HG02763 (cell line): ENCODE results near the gene SLC16A7.

Source experiments
- ATAC-seq: cut with Tn5 transposase; IDR thresholded peaks from one replicate; pipeline ENCODE4 v1.9.1; 2021; ENCODE audit warnings: mild to moderate bottlenecking, moderate library complexity; ENCODE audit not compliant: unreplicated experiment

SLC16A7 gene

GRCh38 chr12:59833408-59833807, 237.6 kb downstream of the SLC16A7 start:
- ATAC-seq, result no peak

GRCh38 chr12:59834659-59835474, 239.0 kb downstream of the SLC16A7 start:
- ATAC-seq, result peak; percentile 57
